Measurements from ENCODE around the gene LARP1B.

The LARP1B gene

GRCh38 chr4:128162434-128162833 is 101.3 kb downstream of the LARP1B start:
- no peak for DNase-seq (ENCODE audit: low read depth)
- H3K4me3 ChIP-seq (ENCODE audit: low read depth, low read length), result no peak overlapping the region
- TF ChIP-seq, protein P1, sequence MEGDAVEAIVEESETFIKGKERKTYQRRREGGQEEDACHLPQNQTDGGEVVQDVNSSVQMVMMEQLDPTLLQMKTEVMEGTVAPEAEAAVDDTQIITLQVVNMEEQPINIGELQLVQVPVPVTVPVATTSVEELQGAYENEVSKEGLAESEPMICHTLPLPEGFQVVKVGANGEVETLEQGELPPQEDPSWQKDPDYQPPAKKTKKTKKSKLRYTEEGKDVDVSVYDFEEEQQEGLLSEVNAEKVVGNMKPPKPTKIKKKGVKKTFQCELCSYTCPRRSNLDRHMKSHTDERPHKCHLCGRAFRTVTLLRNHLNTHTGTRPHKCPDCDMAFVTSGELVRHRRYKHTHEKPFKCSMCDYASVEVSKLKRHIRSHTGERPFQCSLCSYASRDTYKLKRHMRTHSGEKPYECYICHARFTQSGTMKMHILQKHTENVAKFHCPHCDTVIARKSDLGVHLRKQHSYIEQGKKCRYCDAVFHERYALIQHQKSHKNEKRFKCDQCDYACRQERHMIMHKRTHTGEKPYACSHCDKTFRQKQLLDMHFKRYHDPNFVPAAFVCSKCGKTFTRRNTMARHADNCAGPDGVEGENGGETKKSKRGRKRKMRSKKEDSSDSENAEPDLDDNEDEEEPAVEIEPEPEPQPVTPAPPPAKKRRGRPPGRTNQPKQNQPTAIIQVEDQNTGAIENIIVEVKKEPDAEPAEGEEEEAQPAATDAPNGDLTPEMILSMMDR (IDR thresholded peaks at IDR 0.05; ENCODE audit: low read depth, low read length), result no peak
- TF ChIP-seq POLR2A (IDR thresholded peaks at IDR 0.05; ENCODE audit: extremely low read depth, insufficient read length), result no peak
- no peak for TF ChIP-seq MYC (IDR thresholded peaks at IDR 0.05; ENCODE audit: low read depth, low read length)
- TF ChIP-seq MAX (IDR thresholded peaks at IDR 0.05; ENCODE audit: low read depth, low read length), result no peak

DNA sequence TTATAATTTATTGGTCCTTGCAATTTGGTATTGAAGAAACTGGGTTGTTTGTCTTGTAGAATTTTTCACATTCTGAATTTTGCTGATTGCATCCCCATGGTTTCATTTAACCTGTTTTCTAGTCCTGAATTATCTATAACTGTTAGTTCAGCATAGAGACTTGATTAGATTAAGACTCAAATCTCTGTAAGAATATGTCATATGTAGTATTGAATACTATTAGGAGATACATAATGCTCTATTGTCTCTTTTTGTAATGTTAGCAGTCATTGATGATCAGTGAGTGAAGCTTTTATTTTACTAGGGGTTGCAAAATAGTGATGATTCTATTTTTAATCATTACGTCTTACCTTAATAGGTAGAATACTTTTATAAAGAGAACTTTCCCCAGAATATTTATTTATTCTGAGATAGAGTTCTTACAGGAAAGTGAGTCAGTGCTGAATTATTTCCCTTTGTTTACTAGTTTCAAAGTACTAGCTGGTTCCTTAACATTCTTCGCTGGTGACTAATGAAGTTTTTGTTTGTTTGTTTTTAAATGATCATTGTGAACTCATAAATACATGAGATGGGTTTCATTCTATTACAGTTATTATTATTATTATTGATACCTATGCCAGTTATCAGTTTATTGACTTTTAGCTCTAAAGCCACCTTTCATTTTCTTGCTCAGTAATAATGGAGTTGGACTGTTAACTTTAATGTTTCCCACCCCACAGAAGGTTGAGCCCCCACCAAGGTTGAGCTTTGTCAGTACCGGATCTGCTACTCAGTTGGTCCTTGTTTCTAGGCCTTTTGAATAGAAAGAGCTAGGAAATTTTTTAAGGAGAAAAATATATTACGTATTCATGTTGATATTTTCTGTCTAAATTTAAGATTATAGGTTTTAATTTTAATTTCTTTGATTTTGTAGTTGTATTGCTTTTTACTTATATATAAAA is 102.3 kb downstream of the LARP1B start:
- no peak overlapping the region for H3K4me3 ChIP-seq (ENCODE audit: low read depth, low read length)
- DNase-seq (ENCODE audit: low read depth), result no peak
- TF ChIP-seq POLR2A (IDR thresholded peaks at IDR 0.05; ENCODE audit: extremely low read depth, insufficient read length) (no peak), MAX (IDR thresholded peaks at IDR 0.05; ENCODE audit: low read depth, low read length) (no peak), MYC (IDR thresholded peaks at IDR 0.05; ENCODE audit: low read depth, low read length) (no peak)
- TF ChIP-seq, protein P1 (IDR thresholded peaks at IDR 0.05; ENCODE audit: low read depth, low read length), result no peak

GRCh38 chr4:128166982-128167381 is 105.9 kb downstream of the LARP1B start:
- no peak for DNase-seq (ENCODE audit: low read depth)
- TF ChIP-seq, protein P1 (IDR thresholded peaks at IDR 0.05; ENCODE audit: low read depth, low read length), result no peak
- TF ChIP-seq MYC (IDR thresholded peaks at IDR 0.05; ENCODE audit: low read depth, low read length) (no peak), MAX (IDR thresholded peaks at IDR 0.05; ENCODE audit: low read depth, low read length) (no peak), POLR2A (IDR thresholded peaks at IDR 0.05; ENCODE audit: extremely low read depth, insufficient read length) (no peak)
- no peak overlapping the region for H3K4me3 ChIP-seq (ENCODE audit: low read depth, low read length)

DNA sequence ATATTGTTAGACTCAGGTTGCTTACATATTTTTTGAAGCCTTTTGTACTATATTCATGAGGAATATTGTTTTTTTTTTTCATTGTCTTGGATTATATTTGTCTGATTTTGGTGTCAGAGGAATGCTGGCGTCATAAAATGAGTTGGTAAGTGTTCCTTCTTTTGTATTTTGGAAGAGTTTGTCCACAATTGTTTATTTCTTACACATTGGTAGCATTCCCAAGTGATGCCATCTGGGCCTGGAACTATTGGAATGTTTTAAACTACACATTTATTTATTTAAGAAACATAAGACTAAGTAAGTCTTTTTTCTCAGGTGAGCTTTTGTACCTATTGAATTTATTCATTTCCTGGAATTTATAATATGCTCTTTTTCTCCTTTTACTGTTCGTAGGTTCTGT is 107.6 kb downstream of the LARP1B start:
- DNase-seq (ENCODE audit: low read depth), result no peak
- H3K4me3 ChIP-seq (ENCODE audit: low read depth, low read length), result no peak overlapping the region
- TF ChIP-seq POLR2A (IDR thresholded peaks at IDR 0.05; ENCODE audit: extremely low read depth, insufficient read length), result no peak
- TF ChIP-seq, protein P1 (IDR thresholded peaks at IDR 0.05; ENCODE audit: low read depth, low read length), result no peak
- no peak for TF ChIP-seq MAX (IDR thresholded peaks at IDR 0.05; ENCODE audit: low read depth, low read length)

DNA sequence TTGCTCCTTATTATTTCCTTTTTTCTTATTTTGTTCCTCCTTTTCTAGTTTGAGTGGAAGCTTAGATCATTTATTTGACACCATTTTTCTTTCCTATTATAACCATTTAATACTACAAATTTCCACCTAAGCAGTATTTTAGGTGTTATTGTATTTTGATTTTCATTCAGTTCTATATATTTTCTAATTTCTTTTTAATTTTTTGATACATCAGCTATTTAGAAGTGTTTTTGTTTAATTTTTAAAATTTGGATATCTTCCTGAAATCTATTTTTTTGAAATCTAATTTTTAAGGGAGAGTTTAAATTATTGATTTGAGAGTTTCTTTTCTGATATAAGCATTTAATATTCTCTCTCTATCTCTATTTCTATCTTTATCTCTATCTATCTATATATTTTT is 108.1 kb downstream of the LARP1B start:
- TF ChIP-seq MAX (IDR thresholded peaks at IDR 0.05; ENCODE audit: low read depth, low read length) (no peak), MYC (IDR thresholded peaks at IDR 0.05; ENCODE audit: low read depth, low read length) (no peak), POLR2A (IDR thresholded peaks at IDR 0.05; ENCODE audit: extremely low read depth, insufficient read length) (no peak)
- TF ChIP-seq, protein P1 (IDR thresholded peaks at IDR 0.05; ENCODE audit: low read depth, low read length), result no peak
- DNase-seq (ENCODE audit: low read depth), result no peak
- H3K4me3 ChIP-seq (ENCODE audit: low read depth, low read length), result no peak overlapping the region
